Measurements from ENCODE around the gene LRRC8D. TPM values are rescaled to one million over a fixed set of nuclear protein-coding genes. Genes with fewer than 3 reads are reported as not detected.

LRRC8D gene
- polyA plus RNA-seq, 2 of the 4 experiments (the other 2 are of a cell fraction), result 41.8 to 76.7 TPM

DNA sequence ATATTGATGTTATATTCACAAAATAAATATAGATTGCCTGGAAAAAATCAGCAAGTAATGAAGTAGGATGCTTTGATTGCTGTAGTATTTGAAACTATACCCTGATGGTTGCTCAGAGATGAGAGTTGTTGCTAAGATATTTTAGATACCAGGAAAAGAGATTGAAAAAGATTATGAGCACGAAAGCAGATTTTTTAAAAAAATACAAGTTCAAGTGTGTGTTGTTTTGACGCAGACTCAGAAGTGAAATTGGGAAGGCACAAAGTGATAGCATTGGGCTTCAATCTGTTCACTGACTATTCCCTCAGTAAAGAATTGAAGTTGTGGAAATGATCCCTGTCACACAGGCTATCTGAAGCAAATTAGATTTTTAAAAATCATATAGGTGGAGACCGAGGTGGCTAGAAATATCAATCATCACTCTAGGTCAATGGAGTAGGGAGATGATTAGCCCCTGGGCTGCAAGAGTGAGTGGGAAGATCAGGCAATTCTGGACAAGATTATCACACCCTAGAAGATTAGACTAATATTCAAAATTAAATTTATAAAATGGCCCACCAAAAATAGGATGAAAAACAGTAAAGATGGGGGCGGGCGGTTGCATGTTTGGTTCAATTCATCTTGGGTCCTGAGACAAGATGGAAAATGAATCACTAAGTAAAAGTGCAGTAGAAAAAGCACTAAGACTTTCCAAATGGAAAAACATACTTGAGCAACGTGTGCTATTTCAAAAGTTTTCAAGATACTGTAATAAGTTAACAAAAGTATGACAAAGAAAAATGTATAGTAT, 41.5 kb upstream of the LRRC8D start:
- ChIA-PET POLR2A (no interaction called here), CTCF (interaction anchor here (1.6 to 6.1 kb wide), 3 partner anchors 10 to 210 kb away, joined by 3 to 54 read pairs (median 11); no protein-coding TSS in a partner anchor)
- Histone ChIP-seq H3K4me1 (peaks cover 6% of the 10 kb centered on the region; the same call in 1 of the 3 replicates), H3K4me3 (no peak overlapping the region), H3K4me2 (no peak overlapping the region), H3K9me3 (no peaks in the 10 kb centered on the region), H3K27ac (no peak overlapping the region)
- TF ChIP-seq FOSB (CRISPR knock-in tag; IDR thresholded peaks at IDR 0.05), result no peak
- no peak for TF ChIP-seq NR3C1 (IDR thresholded peaks at IDR 0.05)
- TF ChIP-seq NPAS2 (CRISPR knock-in tag; IDR thresholded peaks at IDR 0.05; ENCODE audit: borderline replicate concordance), result no peak
- TF ChIP-seq SREBF2 (IDR thresholded peaks at IDR 0.05), result no peak
- TF ChIP-seq, protein P1, sequence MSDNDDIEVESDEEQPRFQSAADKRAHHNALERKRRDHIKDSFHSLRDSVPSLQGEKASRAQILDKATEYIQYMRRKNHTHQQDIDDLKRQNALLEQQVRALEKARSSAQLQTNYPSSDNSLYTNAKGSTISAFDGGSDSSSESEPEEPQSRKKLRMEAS (IDR thresholded peaks at IDR 0.05), result no peak
- TF ChIP-seq CEBPB (IDR thresholded peaks at IDR 0.05), result no peak
- no peak for TF ChIP-seq EHF (CRISPR knock-in tag; IDR thresholded peaks at IDR 0.05)
- DNase-seq (ENCODE audit: low read depth in 1 of 2, low spot score in 1 of 2) (no peak), FAIRE-seq (no peak), ATAC-seq (no peak)
- WGBS (ENCODE audit: missing lambda C conversion rate), result 68% methylated on average over 6 of the region's 6 CpGs

DNA sequence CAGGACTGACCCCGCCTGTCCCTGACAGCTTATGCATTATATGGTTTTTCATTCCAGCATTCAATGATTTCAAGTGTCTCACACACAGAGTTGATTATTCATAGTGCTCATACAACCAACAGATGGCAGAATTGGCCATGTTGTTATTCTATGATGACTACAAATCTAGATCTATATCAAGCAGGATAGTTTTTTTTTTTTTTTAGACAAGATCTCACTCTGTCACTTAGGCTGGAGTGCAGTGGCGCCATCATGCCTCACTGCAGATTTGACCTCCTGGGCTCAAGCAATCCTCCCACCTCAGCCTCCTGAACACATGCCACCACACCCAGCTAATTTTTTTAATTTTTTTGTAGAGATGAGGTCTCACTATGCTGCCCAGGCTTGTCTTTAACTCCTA, 40.1 kb upstream of the LRRC8D start:
- ATAC-seq, result peak; percentile 90 to 98
- POLR2A ChIA-PET, result no interaction called here
- Histone ChIP-seq H3K4me2 (no peak overlapping the region), H3K27ac (no peak overlapping the region), H3K4me1 (peaks cover 6% of the 10 kb centered on the region; the same call in 1 of the 3 replicates), H3K4me3 (no peak overlapping the region), H3K9me3 (no peaks in the 10 kb centered on the region)
- peak; percentile 56 to 69 for DNase-seq (ENCODE audit: low read depth in 1 of 2, low spot score in 1 of 2)
- CTCF ChIA-PET, result interaction anchor here (0.6 to 6.1 kb wide), 26 partner anchors 9 to 804 kb away, joined by 3 to 54 read pairs (median 4); no protein-coding TSS in a partner anchor
- FAIRE-seq, result no peak
- 15% methylated on average over 2 of the region's 2 CpGs for WGBS (ENCODE audit: missing lambda C conversion rate)
- TF ChIP-seq SMC3 (IDR thresholded peaks at IDR 0.05) (peak; percentile 61; the same call in 2 of the 3 replicates), NFE2L2 (conservative IDR thresholded peaks at IDR 0.05; ENCODE audit: low read length) (no peak), GATA3 (IDR thresholded peaks at IDR 0.05; ENCODE audit: borderline replicate concordance) (peak; percentile 65; the same call in 1 of the 2 replicates), RAD21 (conservative IDR thresholded peaks at IDR 0.05 in 1 of 2, IDR thresholded peaks at IDR 0.05 in 1 of 2) (peak; percentile 67 to 74), POLR2A (IDR thresholded peaks at IDR 0.05; ENCODE audit: low read length) (no peak), NPAS2 (CRISPR knock-in tag; IDR thresholded peaks at IDR 0.05; ENCODE audit: borderline replicate concordance) (no peak), PHF8 (IDR thresholded peaks at IDR 0.05; ENCODE audit: borderline replicate concordance, low read depth) (no peak), ESRRA (IDR thresholded peaks at IDR 0.05; ENCODE audit: borderline replicate concordance, low read length) (no peak)
- TF ChIP-seq, protein P2, sequence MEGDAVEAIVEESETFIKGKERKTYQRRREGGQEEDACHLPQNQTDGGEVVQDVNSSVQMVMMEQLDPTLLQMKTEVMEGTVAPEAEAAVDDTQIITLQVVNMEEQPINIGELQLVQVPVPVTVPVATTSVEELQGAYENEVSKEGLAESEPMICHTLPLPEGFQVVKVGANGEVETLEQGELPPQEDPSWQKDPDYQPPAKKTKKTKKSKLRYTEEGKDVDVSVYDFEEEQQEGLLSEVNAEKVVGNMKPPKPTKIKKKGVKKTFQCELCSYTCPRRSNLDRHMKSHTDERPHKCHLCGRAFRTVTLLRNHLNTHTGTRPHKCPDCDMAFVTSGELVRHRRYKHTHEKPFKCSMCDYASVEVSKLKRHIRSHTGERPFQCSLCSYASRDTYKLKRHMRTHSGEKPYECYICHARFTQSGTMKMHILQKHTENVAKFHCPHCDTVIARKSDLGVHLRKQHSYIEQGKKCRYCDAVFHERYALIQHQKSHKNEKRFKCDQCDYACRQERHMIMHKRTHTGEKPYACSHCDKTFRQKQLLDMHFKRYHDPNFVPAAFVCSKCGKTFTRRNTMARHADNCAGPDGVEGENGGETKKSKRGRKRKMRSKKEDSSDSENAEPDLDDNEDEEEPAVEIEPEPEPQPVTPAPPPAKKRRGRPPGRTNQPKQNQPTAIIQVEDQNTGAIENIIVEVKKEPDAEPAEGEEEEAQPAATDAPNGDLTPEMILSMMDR (IDR thresholded peaks at IDR 0.05), result peak; percentile 55

DNA sequence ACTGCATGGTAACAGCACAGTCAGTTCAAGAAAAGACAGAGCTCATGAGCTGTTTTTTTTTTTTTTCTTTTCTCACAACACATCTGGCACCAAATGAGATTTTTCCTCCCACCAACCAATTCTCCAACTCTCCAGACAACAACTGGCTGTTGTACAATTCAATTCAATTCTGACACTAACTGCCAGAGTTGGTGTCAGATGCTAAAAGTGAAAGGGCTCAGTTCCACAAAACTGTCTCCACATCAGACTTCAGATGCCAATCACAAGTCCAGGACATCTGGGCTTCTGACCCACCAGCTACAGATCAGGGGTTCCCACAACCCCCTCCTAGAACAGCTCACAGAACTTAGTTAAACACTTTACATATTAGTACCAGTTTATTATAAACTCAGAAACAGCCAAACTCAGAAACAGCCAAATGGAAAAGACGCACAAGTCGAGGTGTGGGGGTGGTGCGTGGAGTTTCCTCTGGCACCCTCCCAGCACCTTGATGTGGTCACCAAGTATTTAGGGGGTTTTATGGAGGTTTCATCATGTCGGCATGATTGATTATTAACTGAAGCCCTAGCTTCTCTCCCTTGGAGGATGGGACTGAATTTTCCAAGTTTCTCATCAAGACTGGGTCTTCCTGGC, 39.2 kb upstream of the LRRC8D start:
- ATAC-seq (no peak), DNase-seq (ENCODE audit: low read depth in 1 of 2, low spot score in 1 of 2) (no peak), FAIRE-seq (no peak)
- WGBS (ENCODE audit: missing lambda C conversion rate), result 73% methylated on average over 4 of the region's 4 CpGs
- CTCF ChIA-PET, result interaction anchor here (0.5 to 6.1 kb wide), 20 partner anchors 9 to 784 kb away, joined by 3 to 54 read pairs (median 4); no protein-coding TSS in a partner anchor
- TF ChIP-seq HEYL (CRISPR knock-in tag; IDR thresholded peaks at IDR 0.05) (no peak), HOXB5 (CRISPR knock-in tag; IDR thresholded peaks at IDR 0.05) (no peak), HDAC2 (IDR thresholded peaks at IDR 0.05) (no peak), MAFK (IDR thresholded peaks at IDR 0.05; ENCODE audit: partially characterized antibody) (no peak), CHD4 (IDR thresholded peaks at IDR 0.05; ENCODE audit: borderline replicate concordance) (no peak), EHMT2 (IDR thresholded peaks at IDR 0.05; ENCODE audit: low read depth) (no peak), RCOR1 (IDR thresholded peaks at IDR 0.05; ENCODE audit: low read depth, low read length) (no peak), NPAS2 (CRISPR knock-in tag; IDR thresholded peaks at IDR 0.05; ENCODE audit: borderline replicate concordance) (no peak), EHF (CRISPR knock-in tag; IDR thresholded peaks at IDR 0.05) (no peak), HOXA7 (CRISPR knock-in tag; IDR thresholded peaks at IDR 0.05) (no peak), POLR2A (IDR thresholded peaks at IDR 0.05; ENCODE audit: low read length) (no peak), CEBPB (IDR thresholded peaks at IDR 0.05) (no peak), FOSL2 (IDR thresholded peaks at IDR 0.05) (no peak), FOSL2 (CRISPR knock-in tag; IDR thresholded peaks at IDR 0.05) (no peak), POLR2AphosphoS2 (conservative IDR thresholded peaks at IDR 0.05; ENCODE audit: low read length) (no peak), GATA3 (IDR thresholded peaks at IDR 0.05; ENCODE audit: borderline replicate concordance) (no peak), NR3C1 (IDR thresholded peaks at IDR 0.05) (no peak)
- TF ChIP-seq, protein P3, sequence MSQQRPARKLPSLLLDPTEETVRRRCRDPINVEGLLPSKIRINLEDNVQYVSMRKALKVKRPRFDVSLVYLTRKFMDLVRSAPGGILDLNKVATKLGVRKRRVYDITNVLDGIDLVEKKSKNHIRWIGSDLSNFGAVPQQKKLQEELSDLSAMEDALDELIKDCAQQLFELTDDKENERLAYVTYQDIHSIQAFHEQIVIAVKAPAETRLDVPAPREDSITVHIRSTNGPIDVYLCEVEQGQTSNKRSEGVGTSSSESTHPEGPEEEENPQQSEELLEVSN (IDR thresholded peaks at IDR 0.05; ENCODE audit: borderline replicate concordance, low read depth), result no peak
- TF ChIP-seq, protein P4, sequence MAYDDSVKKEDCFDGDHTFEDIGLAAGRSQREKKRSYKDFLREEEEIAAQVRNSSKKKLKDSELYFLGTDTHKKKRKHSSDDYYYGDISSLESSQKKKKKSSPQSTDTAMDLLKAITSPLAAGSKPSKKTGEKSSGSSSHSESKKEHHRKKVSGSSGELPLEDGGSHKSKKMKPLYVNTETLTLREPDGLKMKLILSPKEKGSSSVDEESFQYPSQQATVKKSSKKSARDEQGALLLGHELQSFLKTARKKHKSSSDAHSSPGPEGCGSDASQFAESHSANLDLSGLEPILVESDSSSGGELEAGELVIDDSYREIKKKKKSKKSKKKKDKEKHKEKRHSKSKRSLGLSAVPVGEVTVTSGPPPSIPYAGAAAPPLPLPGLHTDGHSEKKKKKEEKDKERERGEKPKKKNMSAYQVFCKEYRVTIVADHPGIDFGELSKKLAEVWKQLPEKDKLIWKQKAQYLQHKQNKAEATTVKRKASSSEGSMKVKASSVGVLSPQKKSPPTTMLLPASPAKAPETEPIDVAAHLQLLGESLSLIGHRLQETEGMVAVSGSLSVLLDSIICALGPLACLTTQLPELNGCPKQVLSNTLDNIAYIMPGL (CRISPR knock-in tag; IDR thresholded peaks at IDR 0.05; ENCODE audit: borderline replicate concordance), result no peak
- POLR2A ChIA-PET, result no interaction called here
- H3K4me1 ChIP-seq, result peaks cover 6% of the 10 kb centered on the region; the same call in 1 of the 3 replicates
- H3K9me3 ChIP-seq, result no peaks in the 10 kb centered on the region
- H3K27ac ChIP-seq, result 0 out of 6 replicates have a peak overlapping the region, but pooled peaks of 1 of the 2 experiments have one; percentile 4
- no peak overlapping the region for H3K4me2 ChIP-seq
- H3K4me3 ChIP-seq, result no peak overlapping the region
